HEK293 (cell line): Measurements from ENCODE around the gene ARPP19.

Source experiments
- CTCF ChIP-seq: fragments of 450-650 bp; formaldehyde crosslinking; IDR thresholded peaks from 2 replicates; pipeline ENCODE4 v1.5.1; 2016; ENCODE audit warnings: missing biosample characterization, missing genetic modification characterization
- GLI2 ChIP-seq: fragments of 450-650 bp; formaldehyde crosslinking; IDR thresholded peaks from 2 replicates; pipeline ENCODE4; 2017; ENCODE audit warnings: missing biosample characterization, missing genetic modification characterization, low read depth, borderline replicate concordance
- SALL2 ChIP-seq: fragments of 450-650 bp; formaldehyde crosslinking; IDR thresholded peaks from 2 replicates; pipeline ENCODE4 v1.5.0; 2017; ENCODE audit warnings: missing biosample characterization, mild to moderate bottlenecking, missing genetic modification characterization, borderline replicate concordance
- SP2 ChIP-seq: fragments of 450-650 bp; formaldehyde crosslinking; IDR thresholded peaks from 2 replicates; pipeline ENCODE4 v1.5.1; 2016; ENCODE audit warnings: missing biosample characterization, missing genetic modification characterization
- ZBTB11 ChIP-seq: fragments of 450-650 bp; formaldehyde crosslinking; conservative IDR thresholded peaks from 2 replicates; pipeline ENCODE4 v1.5.1; 2016; ENCODE audit warnings: low read depth, missing biosample characterization, missing genetic modification characterization
- ZBTB21 ChIP-seq: fragments of 450-650 bp; formaldehyde crosslinking; IDR thresholded peaks from 2 replicates; pipeline ENCODE4 v1.5.1; 2017; ENCODE audit warnings: missing biosample characterization, missing genetic modification characterization
- ZBTB26 ChIP-seq: fragments of 450-650 bp; formaldehyde crosslinking; optimal IDR thresholded peaks from 2 replicates; pipeline ENCODE3; 2016; ENCODE audit warnings: missing biosample characterization, mild to moderate bottlenecking, missing genetic modification characterization
- ZBTB48 ChIP-seq: fragments of 450-650 bp; formaldehyde crosslinking; IDR thresholded peaks from 2 replicates; pipeline ENCODE4 v1.5.1; 2016; ENCODE audit warnings: missing biosample characterization, missing genetic modification characterization
- ZBTB6 ChIP-seq: fragments of 450-650 bp; formaldehyde crosslinking; IDR thresholded peaks from 2 replicates; pipeline ENCODE4 v1.5.1; 2017; ENCODE audit warnings: missing biosample characterization, missing genetic modification characterization
- ZNF138 ChIP-seq: fragments of 450-650 bp; formaldehyde crosslinking; IDR thresholded peaks from 2 replicates; pipeline ENCODE4 v1.5.1; 2016; ENCODE audit warnings: missing biosample characterization, missing genetic modification characterization, borderline replicate concordance
- ZNF175 ChIP-seq: fragments of 450-650 bp; formaldehyde crosslinking; IDR thresholded peaks from 2 replicates; pipeline ENCODE4 v1.5.1; 2016; ENCODE audit warnings: missing biosample characterization, missing genetic modification characterization
- ZNF302 ChIP-seq: fragments of 450-650 bp; formaldehyde crosslinking; IDR thresholded peaks from 2 replicates; pipeline ENCODE4 v1.5.1; 2016; ENCODE audit warnings: missing biosample characterization, missing genetic modification characterization, low read depth
- ZNF426 ChIP-seq: fragments of 450-650 bp; formaldehyde crosslinking; IDR thresholded peaks from 2 replicates; pipeline ENCODE4 v1.5.1; 2017; ENCODE audit warnings: missing biosample characterization, missing genetic modification characterization, mild to moderate bottlenecking, inconsistent platforms, moderate library complexity
- ZNF513 ChIP-seq: fragments of 450-650 bp; IDR thresholded peaks from 2 replicates; pipeline ENCODE4 v1.5.1; 2018; ENCODE audit warnings: missing biosample characterization, missing genetic modification characterization

- TF ChIP-seq CTCF (tag by site-specific recombination) (no peak), ZBTB26 (tag by site-specific recombination) (no peak), ZBTB21 (tag by site-specific recombination) (no peak), SALL2 (tag by site-specific recombination) (no peak), ZNF175 (tag by site-specific recombination) (no peak), GLI2 (tag by site-specific recombination) (no peak), ZBTB6 (no peak), ZNF138 (tag by site-specific recombination) (no peak), ZNF513 (tag by site-specific recombination) (no peak), ZNF426 (tag by site-specific recombination) (no peak), ZBTB48 (no peak), ZNF302 (tag by site-specific recombination) (no peak), ZBTB11 (tag by site-specific recombination) (no peak), SP2 (tag by site-specific recombination) (no peak)
Measured at GRCh38 chr15:52556524-52557273, 12.1 kb downstream of the ARPP19 start.
